MCF 10A (cell line): ENCODE data around the gene ATXN7L1. TPM values are rescaled to one million over a fixed set of nuclear protein-coding genes. Genes with fewer than 3 reads are reported as not detected.
A peak's percentile ranks its signal among the peaks of the same experiment; 100 is the strongest.

Experiments used
- BruUV-seq: library from RNA; stranded (reverse); fragments of 400-500 nt; replicated peaks from 2 replicates; lab custom pipeline; 2021; lab: Mats Ljungman, UMichigan
- CTCF ChIA-PET: fragments of 300-600 bp; sonication (Branson Sonifier 250); formaldehyde crosslinking; extraction: SDS; loops from one replicate; lab custom pipeline; 2021; ENCODE audit warnings: antibody characterized with exemption, inconsistent platforms; lab: Yijun Ruan, JAX
- POLR2A ChIA-PET: fragments of 300-600, 350-650 bp; sonication (Branson Sonifier 250); formaldehyde crosslinking; extraction: SDS; loops from one replicate; lab custom pipeline; 2020; ENCODE audit warnings: antibody characterized with exemption, inconsistent platforms; lab: Yijun Ruan, JAX
- DNase-seq: peaks from one replicate; pipeline ENCODE4 v3.0.0-alpha.2; 2018; ENCODE audit not compliant: unreplicated experiment
- H3K27ac Mint-ChIP-seq: one replicate; pipeline ENCODE4 v1.8.0; 2022; ENCODE audit warnings: mild to moderate bottlenecking, low read depth, mixed read lengths; ENCODE audit not compliant: unreplicated experiment
- H3K27me3 Mint-ChIP-seq: one replicate; pipeline ENCODE4 v1.8.0; 2022; ENCODE audit warnings: mixed read lengths; ENCODE audit not compliant: insufficient read depth, unreplicated experiment
- H3K36me3 Mint-ChIP-seq: one replicate; pipeline ENCODE4 v1.8.0; 2022; ENCODE audit warnings: mild to moderate bottlenecking, moderate library complexity, mixed read lengths; ENCODE audit not compliant: insufficient read depth, unreplicated experiment
- H3K4me1 Mint-ChIP-seq: one replicate; pipeline ENCODE4 v1.8.0; 2022; ENCODE audit warnings: mixed read lengths; ENCODE audit not compliant: insufficient read depth, unreplicated experiment
- H3K4me3 Mint-ChIP-seq: one replicate; pipeline ENCODE4 v1.8.0; 2022; ENCODE audit warnings: mild to moderate bottlenecking, moderate library complexity, mixed read lengths; ENCODE audit not compliant: unreplicated experiment
- H3K9me3 Mint-ChIP-seq: one replicate; pipeline ENCODE4 v1.8.0; 2022; ENCODE audit warnings: mixed read lengths; ENCODE audit not compliant: unreplicated experiment
- intact Hi-C: fragments of 100-400 bp; cut with micrococcal nuclease; formaldehyde crosslinking; loops from 2 replicates; pipeline ENCODE4 v1.14.1; 2022
- total RNA-seq: library from RNA; stranded (reverse); gene quantifications from 2 replicates; pipeline ENCODE4 v1.2.3, GENCODE V29; 2022
- TF ChIP-seq, protein P1 (sequence below): fragments of 200-600 bp; IDR thresholded peaks from one replicate; pipeline ENCODE4 v1.8.0; 2022; ENCODE audit warnings: antibody characterized with exemption, mild to moderate bottlenecking; ENCODE audit not compliant: unreplicated experiment

Gene ATXN7L1
- total RNA-seq, 1 experiment from 2014 or later = 10.0 TPM

DNA sequence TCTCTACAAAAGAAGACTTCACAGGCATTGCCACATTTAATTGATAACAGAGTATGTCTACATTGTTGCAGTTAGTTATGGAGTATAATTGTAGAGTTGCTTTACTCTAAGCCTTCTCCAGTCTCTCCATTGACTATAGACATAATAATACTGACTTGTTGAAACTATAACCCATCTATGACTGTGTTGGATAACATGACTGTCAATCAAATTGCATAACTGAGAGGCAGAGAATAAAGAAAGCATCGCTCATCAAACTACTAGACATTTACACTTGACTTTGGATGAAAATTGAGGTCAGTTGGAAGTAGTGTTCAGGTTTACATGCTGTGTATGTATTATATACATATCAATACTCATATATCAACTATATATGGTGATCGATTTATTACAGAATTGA lies 3.4 kb upstream of the ATXN7L1 start:
- POLR2A ChIA-PET = no interaction called here
- TF ChIP-seq, protein P1, sequence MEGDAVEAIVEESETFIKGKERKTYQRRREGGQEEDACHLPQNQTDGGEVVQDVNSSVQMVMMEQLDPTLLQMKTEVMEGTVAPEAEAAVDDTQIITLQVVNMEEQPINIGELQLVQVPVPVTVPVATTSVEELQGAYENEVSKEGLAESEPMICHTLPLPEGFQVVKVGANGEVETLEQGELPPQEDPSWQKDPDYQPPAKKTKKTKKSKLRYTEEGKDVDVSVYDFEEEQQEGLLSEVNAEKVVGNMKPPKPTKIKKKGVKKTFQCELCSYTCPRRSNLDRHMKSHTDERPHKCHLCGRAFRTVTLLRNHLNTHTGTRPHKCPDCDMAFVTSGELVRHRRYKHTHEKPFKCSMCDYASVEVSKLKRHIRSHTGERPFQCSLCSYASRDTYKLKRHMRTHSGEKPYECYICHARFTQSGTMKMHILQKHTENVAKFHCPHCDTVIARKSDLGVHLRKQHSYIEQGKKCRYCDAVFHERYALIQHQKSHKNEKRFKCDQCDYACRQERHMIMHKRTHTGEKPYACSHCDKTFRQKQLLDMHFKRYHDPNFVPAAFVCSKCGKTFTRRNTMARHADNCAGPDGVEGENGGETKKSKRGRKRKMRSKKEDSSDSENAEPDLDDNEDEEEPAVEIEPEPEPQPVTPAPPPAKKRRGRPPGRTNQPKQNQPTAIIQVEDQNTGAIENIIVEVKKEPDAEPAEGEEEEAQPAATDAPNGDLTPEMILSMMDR = no peak
- BruUV-seq = no TSS peak
- no peak for DNase-seq
- H3K27ac Mint-ChIP-seq = no peak overlapping the region
- H3K9me3 Mint-ChIP-seq = peaks cover 8% of the 10 kb centered on the region
- CTCF ChIA-PET = interaction anchor here (1.2 to 1.5 kb wide), 3 partner anchors 16 to 223 kb away, joined by 3 to 5 read pairs (median 4); no protein-coding TSS in a partner anchor
- intact Hi-C loops = loop anchor here (5.0 to 10.0 kb wide), 3 partner anchors 92 to 273 kb away; no protein-coding TSS in a partner anchor
- no peaks in the 10 kb centered on the region for H3K36me3 Mint-ChIP-seq
- no peak overlapping the region for H3K4me3 Mint-ChIP-seq
- no peaks in the 10 kb centered on the region for H3K27me3 Mint-ChIP-seq
- H3K4me1 Mint-ChIP-seq = no peaks in the 10 kb centered on the region

DNA sequence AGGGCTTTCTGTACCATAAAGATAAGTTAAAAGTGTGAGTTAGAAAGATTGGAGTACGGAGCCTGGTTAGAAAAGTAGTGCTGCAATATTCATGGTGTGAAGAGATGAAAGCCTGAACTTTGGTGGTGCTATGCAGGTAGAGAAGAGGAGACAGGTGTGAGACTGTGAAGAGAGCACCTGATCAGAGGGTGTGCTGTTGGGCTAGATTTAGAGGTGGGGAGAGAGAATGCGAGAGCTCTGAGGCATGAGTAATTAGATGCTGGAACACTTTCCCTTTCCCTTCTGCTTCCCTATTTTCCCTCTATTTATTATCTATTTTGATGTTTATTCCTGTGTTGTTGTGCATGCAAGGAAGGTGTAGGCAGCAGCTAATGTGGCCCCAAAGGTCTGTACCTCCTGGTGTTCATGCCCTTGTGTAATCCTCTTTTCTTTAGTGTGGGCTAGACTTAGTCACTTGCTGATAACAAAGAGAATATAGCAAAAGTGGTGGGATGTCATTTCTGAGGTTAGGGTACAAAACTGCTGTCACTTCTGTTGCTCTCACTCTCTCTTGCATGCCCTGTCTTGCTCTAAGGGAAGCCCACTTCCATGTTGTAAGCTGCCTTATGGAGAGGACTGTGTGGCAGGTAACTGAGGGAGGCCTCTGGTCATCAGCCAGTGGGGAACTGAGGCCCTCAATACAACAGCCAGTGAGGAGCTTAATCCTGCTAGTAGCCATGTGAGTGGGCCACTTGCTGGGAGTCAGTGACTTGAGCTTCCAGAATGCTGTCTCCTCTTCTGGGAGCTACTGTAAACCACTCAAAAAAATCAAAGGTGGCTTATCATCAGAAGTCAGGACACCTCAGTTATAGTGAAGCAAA lies 2.6 kb upstream of the ATXN7L1 start:
- POLR2A ChIA-PET = no interaction called here
- Mint-ChIP-seq H3K36me3 (no peaks in the 10 kb centered on the region), H3K9me3 (peaks cover 5% of the 10 kb centered on the region), H3K27ac (no peak overlapping the region), H3K4me3 (no peak overlapping the region), H3K27me3 (no peaks in the 10 kb centered on the region), H3K4me1 (no peaks in the 10 kb centered on the region)
- no TSS peak for BruUV-seq
- intact Hi-C loops = loop anchor here (5.0 to 10.0 kb wide), 3 partner anchors 92 to 273 kb away; no protein-coding TSS in a partner anchor
- CTCF ChIA-PET = interaction anchor here (0.5 to 1.5 kb wide), 6 partner anchors 15 to 384 kb away, joined by 3 to 6 read pairs (median 4); no protein-coding TSS in a partner anchor
- TF ChIP-seq, protein P1 = no peak
- DNase-seq = no peak

DNA sequence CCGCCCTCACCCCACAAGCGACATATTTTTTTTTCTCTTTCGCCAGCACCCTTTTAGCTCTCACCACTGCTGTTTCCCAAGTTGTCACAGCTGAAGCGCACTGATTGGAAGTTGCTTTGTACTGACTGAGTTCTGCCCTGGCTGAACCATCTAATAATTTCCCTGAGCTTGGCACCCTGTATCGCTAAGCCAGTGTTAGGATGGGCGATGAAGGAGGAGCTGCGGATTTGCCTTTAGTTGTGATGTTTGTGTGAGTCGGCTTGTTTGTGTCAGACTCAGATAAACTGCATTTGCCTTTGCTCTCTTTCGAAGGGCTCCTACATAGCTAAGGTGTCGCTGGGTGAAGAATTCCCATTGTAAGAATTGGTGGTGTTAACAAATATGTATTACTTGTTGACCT lies 1.3 kb upstream of the ATXN7L1 start:
- intact Hi-C loops = loop anchor here (2.0 to 10.0 kb wide), 4 partner anchors 90 to 275 kb away; no protein-coding TSS in a partner anchor
- peak overlapping the region; percentile 87 for H3K4me3 Mint-ChIP-seq
- no TSS peak for BruUV-seq
- no peak overlapping the region for H3K27ac Mint-ChIP-seq
- POLR2A ChIA-PET = interaction anchor here (1.0 kb wide), 1 partner anchor 47 kb away, joined by 3 read pairs; no protein-coding TSS in a partner anchor
- no peaks in the 10 kb centered on the region for H3K27me3 Mint-ChIP-seq
- H3K9me3 Mint-ChIP-seq = no peaks in the 10 kb centered on the region
- TF ChIP-seq, protein P1 = no peak
- H3K36me3 Mint-ChIP-seq = peaks cover 5% of the 10 kb centered on the region
- CTCF ChIA-PET = interaction anchor here (0.6 to 1.7 kb wide), 12 partner anchors 11 to 317 kb away, joined by 3 to 11 read pairs (median 4); no protein-coding TSS in a partner anchor
- H3K4me1 Mint-ChIP-seq = no peaks in the 10 kb centered on the region
- DNase-seq = no peak

DNA sequence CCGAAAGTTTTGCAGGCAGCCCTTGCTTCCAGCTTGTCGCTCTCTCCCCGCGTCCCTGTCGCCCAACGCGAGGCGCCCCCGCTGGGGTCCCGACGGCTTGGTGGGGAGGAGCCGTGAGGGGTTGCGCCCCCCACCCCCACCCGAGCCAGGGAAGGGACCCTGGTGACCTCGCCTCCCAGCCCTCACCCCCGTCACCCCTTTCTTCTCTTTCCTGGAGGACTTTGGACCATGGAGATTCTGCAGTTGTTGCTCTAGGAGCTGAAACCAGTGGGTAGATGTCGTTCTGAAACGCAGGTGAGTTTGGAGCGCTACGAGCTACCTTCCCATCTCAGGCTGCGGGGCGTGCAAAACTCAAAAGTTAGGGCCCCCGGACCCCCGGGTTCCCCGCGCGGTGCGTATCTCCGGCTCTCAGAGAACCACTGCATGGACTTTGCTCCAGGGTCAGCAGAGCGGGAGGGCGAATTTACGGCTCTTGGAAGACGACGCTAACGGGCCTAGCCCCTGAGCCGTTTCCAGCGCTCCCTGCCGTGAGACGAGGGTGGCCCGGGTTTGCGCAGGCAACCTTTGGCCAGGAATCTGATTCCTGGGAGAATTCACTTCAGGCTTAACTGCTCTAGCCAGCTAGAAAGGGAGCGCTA lies 684 bp upstream of the ATXN7L1 start:
- peak overlapping the region; percentile 87 for H3K4me3 Mint-ChIP-seq
- ChIA-PET CTCF (interaction anchor here (0.6 to 1.7 kb wide), 21 partner anchors 8 to 889 kb away, joined by 3 to 11 read pairs (median 3); no protein-coding TSS in a partner anchor), POLR2A (interaction anchor here (1.0 kb wide), 1 partner anchor 46 kb away, joined by 3 read pairs; no protein-coding TSS in a partner anchor)
- H3K9me3 Mint-ChIP-seq = no peaks in the 10 kb centered on the region
- no peak overlapping the region for H3K27ac Mint-ChIP-seq
- peaks cover 5% of the 10 kb centered on the region for H3K4me1 Mint-ChIP-seq
- BruUV-seq = no TSS peak
- peak; percentile 30 for DNase-seq
- intact Hi-C loops = loop anchor here (1.0 to 10.0 kb wide), 5 partner anchors 90 to 275 kb away; no protein-coding TSS in a partner anchor
- TF ChIP-seq, protein P1 = no peak
- peaks cover 6% of the 10 kb centered on the region for H3K36me3 Mint-ChIP-seq
- H3K27me3 Mint-ChIP-seq = no peaks in the 10 kb centered on the region
